SU-DHL-6 (cell line): ENCODE data around the gene TGDS.

ENCODE experiments used
- H2AFZ ChIP-seq: fragments of 200-600 bp; sonication (generic); 2 replicates; pipeline ENCODE4 v1.6.1; 2014; ENCODE audit warnings: low read depth, mild to moderate bottlenecking, moderate library complexity, mixed read lengths, antibody characterized with exemption, low read length; ENCODE audit not compliant: severe bottlenecking
- H3F3A ChIP-seq: fragments of 200-600 bp; shearing (Covaris generic); 2 replicates; pipeline ENCODE4 v1.6.0; 2016; ENCODE audit warnings: antibody characterized with exemption, mild to moderate bottlenecking; ENCODE audit not compliant: insufficient read depth
- H3K27ac ChIP-seq: fragments of 200-600 bp; sonication (generic); 2 replicates; pipeline ENCODE4 v1.5.1; 2016; ENCODE audit warnings: low read depth, mild to moderate bottlenecking, low read length, moderate library complexity, mixed read lengths
- H3K27me3 ChIP-seq: fragments of 200-600 bp; sonication (generic), shearing (Covaris generic); 2 replicates; pipeline ENCODE4 v1.6.0; 2014; ENCODE audit warnings: mild to moderate bottlenecking, low read length
- H3K36me3 ChIP-seq: fragments of 200-600 bp; sonication (generic); 2 replicates; pipeline ENCODE4 v1.6.1; 2014; ENCODE audit warnings: mild to moderate bottlenecking, low read length, mixed read lengths
- H3K4me2 ChIP-seq: fragments of 300-600, 200-600 bp; shearing (Covaris generic), sonication (generic); 2 replicates; pipeline ENCODE4 v1.6.0; 2014; ENCODE audit warnings: low read length, low read depth, mild to moderate bottlenecking; ENCODE audit not compliant: poor library complexity, severe bottlenecking
- H3K4me3 ChIP-seq: fragments of 200-600 bp; sonication (generic); 2 replicates; pipeline ENCODE4 v1.5.1; 2014; ENCODE audit warnings: antibody characterized with exemption, low read length, mild to moderate bottlenecking, mixed read lengths; ENCODE audit not compliant: insufficient read depth, poor library complexity, severe bottlenecking
- H3K79me2 ChIP-seq: fragments of 200-600 bp; sonication (generic); 2 replicates; pipeline ENCODE4 v1.6.1; 2014; ENCODE audit warnings: mild to moderate bottlenecking, low read length, moderate library complexity; ENCODE audit not compliant: insufficient read depth
- H3K9ac ChIP-seq: fragments of 200-600 bp; sonication (generic); 2 replicates; pipeline ENCODE4 v1.7.0; 2014; ENCODE audit warnings: mild to moderate bottlenecking, low read length
- H3K9me2 ChIP-seq: fragments of 200-600 bp; sonication (generic); replicated peaks from 2 replicates; pipeline ENCODE4 v1.6.1; 2014; ENCODE audit warnings: low read length; ENCODE audit not compliant: insufficient read depth
- H3K9me3 ChIP-seq: fragments of 200-600 bp; sonication (generic); 2 replicates; pipeline ENCODE4 v1.6.1; 2014; ENCODE audit warnings: low read length, mixed read lengths; ENCODE audit not compliant: insufficient read depth
- H4K20me1 ChIP-seq: fragments of 200-600 bp; sonication (generic); 2 replicates; pipeline ENCODE4 v1.6.1; 2014; ENCODE audit warnings: low read depth, mild to moderate bottlenecking, antibody characterized with exemption, low read length, moderate library complexity, mixed read lengths
- CTCF ChIP-seq: fragments of 200-600 bp; sonication (generic); IDR thresholded peaks from one replicate; pipeline ENCODE4 v1.5.1; 2017; ENCODE audit warnings: antibody characterized with exemption, mild to moderate bottlenecking, low read length, moderate library complexity; ENCODE audit not compliant: insufficient read depth, poor library complexity, severe bottlenecking
- EZH2phosphoT487 ChIP-seq: fragments of 200-600 bp; sonication (generic), shearing (Covaris generic); conservative IDR thresholded peaks from 2 replicates; pipeline ENCODE4 v1.6.1; 2018; ENCODE audit warnings: mild to moderate bottlenecking, antibody characterized with exemption, low read length, moderate library complexity, mixed read lengths

TGDS gene

GRCh38 chr13:94607939-94608338, 12.0 kb upstream of the TGDS start:
- no peaks in the 10 kb centered on the region for H3K9me2 ChIP-seq
- no peak overlapping the region for H3K27ac ChIP-seq
- H3K27me3 ChIP-seq = no peaks in the 10 kb centered on the region
- H3K79me2 ChIP-seq = peaks cover 38% of the 10 kb centered on the region
- no peak for TF ChIP-seq EZH2phosphoT487
- no peak for TF ChIP-seq CTCF
- no peak overlapping the region for H3K4me2 ChIP-seq
- 0 out of 2 replicates have a peak, but pooled peaks cover 9% of the 10 kb centered on the region for H3F3A ChIP-seq
- no peaks in the 10 kb centered on the region for H3K9me3 ChIP-seq
- no peak overlapping the region for H3K9ac ChIP-seq
- no peaks in the 10 kb centered on the region for H4K20me1 ChIP-seq
- peaks cover 44% of the 10 kb centered on the region for H3K36me3 ChIP-seq
- no peak overlapping the region for H3K4me3 ChIP-seq
- no peak overlapping the region for H2AFZ ChIP-seq

- 0 out of 2 replicates have a peak, but pooled peaks cover 9% of the 10 kb centered on the region for H3F3A ChIP-seq
- H4K20me1 ChIP-seq = no peaks in the 10 kb centered on the region
- no peak overlapping the region for H3K9ac ChIP-seq
- TF ChIP-seq CTCF = no peak
- TF ChIP-seq EZH2phosphoT487 = no peak
- peaks cover 47% of the 10 kb centered on the region for H3K79me2 ChIP-seq
- H3K9me3 ChIP-seq = no peaks in the 10 kb centered on the region
- no peak overlapping the region for H3K27ac ChIP-seq
- peaks cover 35% of the 10 kb centered on the region for H3K36me3 ChIP-seq
- H3K9me2 ChIP-seq = no peaks in the 10 kb centered on the region
- no peak overlapping the region for H3K4me2 ChIP-seq
- H3K4me3 ChIP-seq = no peak overlapping the region
- no peak overlapping the region for H2AFZ ChIP-seq
- H3K27me3 ChIP-seq = no peaks in the 10 kb centered on the region
These were observed 11.1 kb upstream of the TGDS start for GRCh38 chr13:94607056-94607455.

GRCh38 chr13:94602467-94602866, 6.5 kb upstream of the TGDS start:
- Histone ChIP-seq H3K4me3 (peak overlapping the region; percentile 76), H2AFZ (peak overlapping the region; percentile 59), H3K36me3 (peaks cover 15% of the 10 kb centered on the region; the same call in 1 of the 2 replicates), H3K9me2 (no peaks in the 10 kb centered on the region), H4K20me1 (no peaks in the 10 kb centered on the region), H3K4me2 (peak overlapping the region; percentile 89), H3F3A (peaks cover 7% of the 10 kb centered on the region), H3K27me3 (no peaks in the 10 kb centered on the region), H3K79me2 (peaks cover 30% of the 10 kb centered on the region), H3K27ac (0 out of 2 replicates have a peak overlapping the region, but pooled peaks have one; percentile 6), H3K9me3 (no peaks in the 10 kb centered on the region; the same call in 1 of the 2 replicates), H3K9ac (peak overlapping the region; percentile 70)
- TF ChIP-seq CTCF (no peak), EZH2phosphoT487 (no peak)
